Kidney (tissue), 14 donors: ENCODE results near the gene CACNA2D1. TPM values are rescaled to one million over a fixed set of nuclear protein-coding genes. Genes with fewer than 3 reads are reported as not detected.
"Not testable (repeated sequence)": the region's sequence is repeated elsewhere in the genome, so short reads cannot be mapped to it uniquely, and the experiment has no call there.

Experiments used
- DNase-seq, 5 donors: peaks; one replicate each; pipeline ENCODE4 v3.0.0-alpha.2; 2013 to 2020
- FAIRE-seq: peaks from 2 replicates; lab custom pipeline; 2012; peaks lifted over from hg19 to GRCh38; lab: Jason Lieb, UNC
- H3K27ac ChIP-seq, 2 donors: one replicate each; pipeline ENCODE4 v1.7.0; 2013; ENCODE audit warnings: low read depth in 2 of 2, low read length in 2 of 2, inconsistent platforms in 1 of 2
- H3K27me3 ChIP-seq: one replicate; pipeline ENCODE4 v1.7.1; 2013; ENCODE audit warnings: low read length, inconsistent platforms; ENCODE audit not compliant: control insufficient read depth, insufficient read depth
- H3K36me3 ChIP-seq, 3 donors: one replicate each; pipeline versions ENCODE4 v1.7.0 to v1.7.1; 2013; ENCODE audit warnings: low read length in 3 of 3, control low read depth in 1 of 3, inconsistent platforms in 1 of 3; ENCODE audit not compliant: insufficient read depth in 3 of 3, control insufficient read depth in 2 of 3
- H3K4me1 ChIP-seq, 3 donors: one replicate each; pipeline versions ENCODE4 v1.7.0 to v1.7.1; 2013; ENCODE audit warnings: low read length in 3 of 3, inconsistent platforms in 1 of 3, low read depth in 1 of 3; ENCODE audit not compliant: control insufficient read depth in 2 of 3, insufficient read depth in 2 of 3
- H3K4me3 ChIP-seq, 3 donors: one replicate each; pipeline versions ENCODE4 v1.7.0 to v1.8.1; 2013; ENCODE audit warnings: low read length in 3 of 3, control low read depth in 1 of 3, inconsistent platforms in 1 of 3
- H3K9ac ChIP-seq, 3 donors: one replicate each; pipeline versions ENCODE4 v1.7.0 to v1.7.1; 2013; ENCODE audit warnings: low read length in 3 of 3, control low read depth in 1 of 3, inconsistent platforms in 1 of 3
- H3K9me3 ChIP-seq, 3 donors: one replicate each; pipeline versions ENCODE4 v1.7.0 to v1.7.1; 2013; ENCODE audit warnings: low read length in 3 of 3, control low read depth in 1 of 3, inconsistent platforms in 1 of 3; ENCODE audit not compliant: control insufficient read depth in 2 of 3, insufficient read depth in 1 of 3
- CTCF ChIP-seq: IDR thresholded peaks from 3 replicates; pipeline ENCODE4 v1.5.1; 2012; ENCODE audit warnings: mild to moderate bottlenecking, moderate library complexity, borderline replicate concordance; ENCODE audit not compliant: insufficient read depth; ENCODE audit errors: extremely low read depth
- intact Hi-C: fragments of 100-400 bp; cut with DNase I; formaldehyde crosslinking; loops from one replicate; pipeline ENCODE4 v1.11.1; 2022
- polyA plus RNA-seq: library from polyadenylated mRNA; stranded (reverse); fragments of 350-450 nt; fragmentation: Illumina TruSeq; extraction: RNeasy Lipid Tissue Mini Kit (QIAGEN cat#74804); gene quantifications from one replicate; pipeline ENCODE4 v1.2.3, GENCODE V29; 2014; ENCODE audit warnings: low read depth, low replicate concordance; ENCODE audit not compliant: insufficient read depth
- total RNA-seq: library from RNA; stranded (reverse); fragmentation: NEBNext Ultra II Directional; extraction: Animal tissue kit (Norgen Biotek cat#: 25700); gene quantifications from one replicate; pipeline ENCODE4 v1.2.1, GENCODE V29; 2021
- donor health status: control.
- donor health status: control.
- donor health status: control.
- donor health status: control.
- donor health status: control.
- donor health status: DM: yes; HTN: yes; CAD: no.
- donor health status: Normal renal cell carcinoma (clear cell type).

CACNA2D1 gene
- total and polyA plus RNA-seq, 2 donors from 2014 or later: 3.5 to 18.3 TPM

- DNase-seq (no peak), FAIRE-seq (no peak)
- intact Hi-C loops: no loop called here
- no peak overlapping the region for H3K9ac ChIP-seq
- H3K27ac ChIP-seq: no peak overlapping the region
- H3K4me3 ChIP-seq: no peak overlapping the region
- H3K36me3 ChIP-seq: no peaks in the 10 kb centered on the region
- H3K27me3 ChIP-seq: no peaks in the 10 kb centered on the region
- H3K4me1 ChIP-seq: no peaks in the 10 kb centered on the region
- no peaks in the 10 kb centered on the region for H3K9me3 ChIP-seq
- no peak for TF ChIP-seq CTCF
Measured at GRCh38 chr7:82152858-82153257, 290.7 kb downstream of the CACNA2D1 start.

DNA sequence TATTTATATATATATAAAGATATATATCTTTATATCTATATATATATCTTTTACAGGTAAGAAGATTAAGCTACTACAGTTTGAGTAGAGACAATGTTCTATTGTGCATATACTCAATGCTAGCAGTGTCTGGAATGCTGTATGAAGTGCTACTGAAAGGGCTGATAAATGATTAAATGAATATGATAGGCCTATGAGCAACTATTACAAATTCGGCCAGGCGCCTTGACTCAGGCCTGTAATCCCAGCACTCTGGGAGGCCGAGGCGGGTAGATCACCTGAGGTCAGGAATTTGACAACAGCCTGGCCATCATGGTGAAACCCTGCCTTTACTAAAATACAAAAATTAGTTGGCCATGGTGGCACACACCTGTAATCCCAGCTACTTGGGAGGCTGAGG, 297.1 kb downstream of the CACNA2D1 start:
- Histone ChIP-seq H3K36me3 (no peaks in the 10 kb centered on the region), H3K9ac (no peak overlapping the region), H3K27ac (no peak overlapping the region), H3K9me3 (no peaks in the 10 kb centered on the region), H3K4me3 (no peak overlapping the region), H3K27me3 (no peaks in the 10 kb centered on the region), H3K4me1 (no peaks in the 10 kb centered on the region)
- FAIRE-seq: no peak
- no peak for TF ChIP-seq CTCF
- intact Hi-C loops: no loop called here
- DNase-seq: no peak

GRCh38 chr7:82142263-82142864, 301.2 kb downstream of the CACNA2D1 start:
- Histone ChIP-seq H3K9me3 (no peaks in the 10 kb centered on the region), H3K27ac (no peak overlapping the region), H3K4me3 (no peak overlapping the region), H3K4me1 (no peaks in the 10 kb centered on the region), H3K27me3 (no peaks in the 10 kb centered on the region), H3K9ac (no peak overlapping the region), H3K36me3 (no peaks in the 10 kb centered on the region)
- DNase-seq (no peak), FAIRE-seq (no peak)
- no peak for TF ChIP-seq CTCF
- intact Hi-C loops: no loop called here

DNA sequence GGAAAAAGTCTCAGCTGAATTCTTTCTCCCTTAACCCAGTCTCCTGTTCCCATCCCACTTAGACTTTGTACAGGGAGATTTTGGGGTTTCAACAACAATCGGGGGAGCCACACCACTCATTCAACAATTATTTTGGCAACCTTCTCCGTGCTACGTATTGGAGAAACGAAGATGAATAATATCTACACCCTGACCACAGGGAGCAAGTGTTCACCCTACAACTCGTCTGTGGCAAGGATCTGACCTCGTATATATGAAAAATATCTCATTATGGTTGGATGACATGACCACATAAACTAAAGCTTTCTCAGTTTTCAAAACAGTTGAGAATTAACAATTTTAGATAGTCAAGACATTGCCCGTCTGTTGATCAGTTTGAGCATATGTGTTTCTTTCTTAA, 302.1 kb downstream of the CACNA2D1 start:
- intact Hi-C loops: no loop called here
- Histone ChIP-seq H3K27me3 (no peaks in the 10 kb centered on the region), H3K9me3 (no peaks in the 10 kb centered on the region), H3K27ac (no peak overlapping the region), H3K4me1 (no peaks in the 10 kb centered on the region), H3K36me3 (no peaks in the 10 kb centered on the region), H3K4me3 (no peak overlapping the region), H3K9ac (no peak overlapping the region)
- no peak for TF ChIP-seq CTCF
- DNase-seq (no peak), FAIRE-seq (no peak)

DNA sequence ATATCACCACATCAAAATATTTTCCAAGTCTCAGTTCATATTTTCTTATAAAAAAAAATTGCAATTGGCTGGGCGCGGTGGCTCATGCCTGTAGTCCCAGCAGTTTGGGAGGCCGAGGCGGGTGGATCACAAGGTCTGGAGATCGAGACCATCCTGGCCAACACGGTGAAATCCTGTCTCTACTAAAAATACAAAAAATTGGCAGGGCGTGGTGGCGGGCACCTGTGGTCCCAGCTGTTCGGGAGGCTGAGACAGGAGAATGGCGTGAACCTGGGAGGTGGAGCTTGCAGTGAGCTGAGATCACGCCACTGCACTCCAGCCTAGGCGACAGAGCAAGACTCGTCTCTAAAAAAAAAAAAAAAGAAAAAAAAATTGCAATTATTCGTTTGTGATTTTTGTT, 303.0 kb downstream of the CACNA2D1 start:
- H3K4me3 ChIP-seq, FAIRE-seq, H3K27ac ChIP-seq, H3K36me3 ChIP-seq, intact Hi-C loops, H3K9me3 ChIP-seq, H3K27me3 ChIP-seq, H3K9ac ChIP-seq, DNase-seq, H3K4me1 ChIP-seq: not testable (repeated sequence)
